PC-3 (cell line): ENCODE data around the gene CTAGE15. TPM values are rescaled to one million over a fixed set of nuclear protein-coding genes. Genes with fewer than 3 reads are reported as not detected.
A peak's percentile ranks its signal among the peaks of the same experiment; 100 is the strongest.
"Not testable (repeated sequence)": the region's sequence is repeated elsewhere in the genome, so short reads cannot be mapped to it uniquely, and the experiment has no call there.

Experiments used
- ATAC-seq: fragments of 200-7000 bp; cut with Tn5 transposase; 2 replicates; pipeline ENCODE4 v1.9.1; 2020; ENCODE audit warnings: mild to moderate bottlenecking, moderate library complexity
- BruUV-seq: library from RNA; stranded (reverse); fragments of 400-500 nt; replicated peaks from 2 replicates; lab custom pipeline; 2021; lab: Mats Ljungman, UMichigan
- CTCF ChIA-PET: fragments of 300-600 bp; sonication (Branson Sonifier 250); formaldehyde crosslinking; loops from one replicate; lab custom pipeline; 2022; ENCODE audit warnings: antibody characterized with exemption; lab: Charles Lee
- POLR2A ChIA-PET: fragments of 300-600 bp; sonication (Branson Sonifier 250); formaldehyde crosslinking; loops from one replicate; lab custom pipeline; 2022; ENCODE audit warnings: antibody characterized with exemption; ENCODE audit not compliant: unreplicated experiment; lab: Charles Lee
- DNase-seq: peaks from one replicate; pipeline ENCODE4 v3.0.0-alpha.2; 2015
- H2AFZ ChIP-seq: fragments of 300-600 bp; sonication (generic); 2 replicates; pipeline ENCODE4 v1.6.0; 2016; ENCODE audit warnings: antibody characterized with exemption, low read length
- H3F3A ChIP-seq: fragments of 300-600 bp; sonication (generic); one replicate; pipeline ENCODE4 v1.6.0; 2017; ENCODE audit warnings: antibody characterized with exemption, low read length, control low read depth, mild to moderate bottlenecking; ENCODE audit not compliant: unreplicated experiment
- H3K27ac ChIP-seq: fragments of 300-600 bp; sonication (generic); 2 replicates; pipeline ENCODE4 v1.5.1; 2016; ENCODE audit warnings: mild to moderate bottlenecking, low read length
- H3K27me3 ChIP-seq: fragments of 300-600 bp; sonication (generic); 2 replicates; pipeline ENCODE4 v1.6.1; 2016; ENCODE audit warnings: low read length, mixed read lengths
- H3K36me3 ChIP-seq: fragments of 300-600 bp; sonication (generic); 2 replicates; pipeline ENCODE4 v1.6.1; 2016; ENCODE audit warnings: low read depth, mixed run types, low read length, mixed read lengths
- H3K4me1 ChIP-seq: fragments of 300-600 bp; sonication (generic); 2 replicates; pipeline ENCODE4 v1.5.1; 2016; ENCODE audit warnings: low read length; ENCODE audit not compliant: insufficient read depth
- H3K4me2 ChIP-seq: fragments of 300-600 bp; sonication (generic); 2 replicates; pipeline ENCODE4 v1.6.0; 2016; ENCODE audit warnings: low read length
- H3K4me3 ChIP-seq: fragments of 300-600 bp; sonication (generic); 2 replicates; pipeline ENCODE4 v1.5.1; 2016; ENCODE audit warnings: mild to moderate bottlenecking, low read length, mixed read lengths
- H3K79me2 ChIP-seq: fragments of 300-600 bp; sonication (generic); 2 replicates; pipeline ENCODE4 v1.6.1; 2017; ENCODE audit warnings: low read length, mixed read lengths
- H3K9ac ChIP-seq: fragments of 300-600 bp; sonication (generic); 2 replicates; pipeline ENCODE4 v1.6.0; 2016; ENCODE audit warnings: mild to moderate bottlenecking, low read length
- H3K9me2 ChIP-seq: fragments of 300-600 bp; sonication (generic); replicated peaks from 2 replicates; pipeline ENCODE4 v1.6.1; 2016; ENCODE audit warnings: mixed run types, low read length, mixed read lengths
- H3K9me3 ChIP-seq: fragments of 300-600 bp; sonication (generic); 2 replicates; pipeline ENCODE4 v1.6.1; 2016; ENCODE audit warnings: low read length, mixed read lengths
- H4K20me1 ChIP-seq: fragments of 300-600 bp; sonication (generic); 2 replicates; pipeline ENCODE4 v1.6.1; 2016; ENCODE audit warnings: low read length, mixed read lengths
- intact Hi-C: fragments of 100-400 bp; cut with micrococcal nuclease; formaldehyde crosslinking; loops from 2 replicates; pipeline ENCODE4 v1.9.0; 2023
- total RNA-seq: library from RNA; depleted of rRNA; stranded (reverse); fragments of >200 nt; gene quantifications from 2 replicates; pipeline ENCODE4 v1.2.3, GENCODE V29; 2014

Gene CTAGE15
- total RNA-seq, 1 experiment from 2014 or later, result 0.29 TPM

- H3K9me2 ChIP-seq, ATAC-seq, CTCF ChIA-PET: not testable (repeated sequence)
Observed at GRCh38 chr7:143598086-143598485, 26.5 kb downstream of the CTAGE15 start.

GRCh38 chr7:143603549-143603948, 31.9 kb downstream of the CTAGE15 start:
- DNase-seq, H3K36me3 ChIP-seq, H3K9ac ChIP-seq, H3K9me3 ChIP-seq, BruUV-seq, H3K4me3 ChIP-seq, H2AFZ ChIP-seq, H3K4me2 ChIP-seq, intact Hi-C loops, CTCF ChIA-PET, H3K9me2 ChIP-seq, H3F3A ChIP-seq, H3K4me1 ChIP-seq, H3K27me3 ChIP-seq, ATAC-seq, H4K20me1 ChIP-seq, H3K79me2 ChIP-seq, H3K27ac ChIP-seq, POLR2A ChIA-PET: not testable (repeated sequence)

More at GRCh38 chr7:143598086-143598485, 26.5 kb downstream of the CTAGE15 start:
- BruUV-seq, intact Hi-C loops, H3K9me3 ChIP-seq, H3K36me3 ChIP-seq, H3K9ac ChIP-seq, H2AFZ ChIP-seq, H3K27ac ChIP-seq, H3F3A ChIP-seq, POLR2A ChIA-PET, H3K4me2 ChIP-seq, DNase-seq, H3K4me1 ChIP-seq, H4K20me1 ChIP-seq, H3K4me3 ChIP-seq, H3K79me2 ChIP-seq, H3K27me3 ChIP-seq: not testable (repeated sequence)

GRCh38 chr7:143606088-143606487, 34.5 kb downstream of the CTAGE15 start:
- POLR2A ChIA-PET, result not testable (repeated sequence)

GRCh38 chr7:143615545-143615944, 43.9 kb downstream of the CTAGE15 start:
- H3K4me2 ChIP-seq, H3K27ac ChIP-seq, H3K9me3 ChIP-seq, H3K27me3 ChIP-seq, H2AFZ ChIP-seq, H3K36me3 ChIP-seq, H3F3A ChIP-seq, H3K9ac ChIP-seq, H3K4me3 ChIP-seq, POLR2A ChIA-PET, H3K9me2 ChIP-seq, BruUV-seq, H4K20me1 ChIP-seq, H3K4me1 ChIP-seq, ATAC-seq, intact Hi-C loops, H3K79me2 ChIP-seq: not testable (repeated sequence)
- DNase-seq, result peak; percentile 7
- CTCF ChIA-PET, result interaction anchor here (0.6 kb wide), 1 partner anchor 290 kb away, joined by 3 read pairs; no protein-coding TSS in a partner anchor

More at GRCh38 chr7:143606088-143606487, 34.5 kb downstream of the CTAGE15 start:
- intact Hi-C loops, H3K9me3 ChIP-seq, H4K20me1 ChIP-seq, H3K4me1 ChIP-seq, H3K27me3 ChIP-seq, H3K27ac ChIP-seq, H3K36me3 ChIP-seq, H3K79me2 ChIP-seq, H3K9me2 ChIP-seq, BruUV-seq, CTCF ChIA-PET, DNase-seq, H3K4me2 ChIP-seq, H3K4me3 ChIP-seq, ATAC-seq, H3K9ac ChIP-seq, H2AFZ ChIP-seq, H3F3A ChIP-seq: not testable (repeated sequence)

GRCh38 chr7:143617204-143617603, 45.6 kb downstream of the CTAGE15 start:
- H3K27ac ChIP-seq, POLR2A ChIA-PET, H3K79me2 ChIP-seq, H3K9me2 ChIP-seq, H4K20me1 ChIP-seq, ATAC-seq, H3K4me1 ChIP-seq, CTCF ChIA-PET, BruUV-seq, intact Hi-C loops, H3K27me3 ChIP-seq, H3K4me2 ChIP-seq, DNase-seq, H3K9ac ChIP-seq, H3K4me3 ChIP-seq, H2AFZ ChIP-seq, H3K36me3 ChIP-seq, H3K9me3 ChIP-seq, H3F3A ChIP-seq: not testable (repeated sequence)

- H3K4me2 ChIP-seq, H3K9me2 ChIP-seq, H2AFZ ChIP-seq, DNase-seq, BruUV-seq, H3K79me2 ChIP-seq, H3K9ac ChIP-seq, H3K27me3 ChIP-seq, H3K27ac ChIP-seq, H3K4me3 ChIP-seq, H4K20me1 ChIP-seq, H3K9me3 ChIP-seq, intact Hi-C loops, H3K4me1 ChIP-seq, POLR2A ChIA-PET, H3K36me3 ChIP-seq, H3F3A ChIP-seq, CTCF ChIA-PET: not testable (repeated sequence)
- ATAC-seq, result peak; percentile 31
Observed at GRCh38 chr7:143620058-143620457, 48.5 kb downstream of the CTAGE15 start.

- BruUV-seq, CTCF ChIA-PET, H3K4me3 ChIP-seq, H3K27me3 ChIP-seq, H2AFZ ChIP-seq, H3K36me3 ChIP-seq, H3K4me1 ChIP-seq, H3K9me2 ChIP-seq, H3F3A ChIP-seq, H3K27ac ChIP-seq, H3K79me2 ChIP-seq, H3K9me3 ChIP-seq, POLR2A ChIA-PET, intact Hi-C loops, H4K20me1 ChIP-seq, H3K9ac ChIP-seq, H3K4me2 ChIP-seq, DNase-seq: not testable (repeated sequence)
- ATAC-seq, result peak; percentile 94
Observed at GRCh38 chr7:143620646-143621045, 49.0 kb downstream of the CTAGE15 start, which contains the start of gene TCAF2. Gene TCAF2, plus strand, starts transcription at chr7:143620974.
